Eye (tissue), 1 donor: ENCODE data around the gene C16orf82.
"Not testable (repeated sequence)": the region's sequence is repeated elsewhere in the genome, so short reads cannot be mapped to it uniquely, and the experiment has no call there.

ENCODE experiments used
- DNase-seq: peaks from one replicate; pipeline ENCODE4 v3.0.0-alpha.2; 2015

The C16orf82 gene

DNA sequence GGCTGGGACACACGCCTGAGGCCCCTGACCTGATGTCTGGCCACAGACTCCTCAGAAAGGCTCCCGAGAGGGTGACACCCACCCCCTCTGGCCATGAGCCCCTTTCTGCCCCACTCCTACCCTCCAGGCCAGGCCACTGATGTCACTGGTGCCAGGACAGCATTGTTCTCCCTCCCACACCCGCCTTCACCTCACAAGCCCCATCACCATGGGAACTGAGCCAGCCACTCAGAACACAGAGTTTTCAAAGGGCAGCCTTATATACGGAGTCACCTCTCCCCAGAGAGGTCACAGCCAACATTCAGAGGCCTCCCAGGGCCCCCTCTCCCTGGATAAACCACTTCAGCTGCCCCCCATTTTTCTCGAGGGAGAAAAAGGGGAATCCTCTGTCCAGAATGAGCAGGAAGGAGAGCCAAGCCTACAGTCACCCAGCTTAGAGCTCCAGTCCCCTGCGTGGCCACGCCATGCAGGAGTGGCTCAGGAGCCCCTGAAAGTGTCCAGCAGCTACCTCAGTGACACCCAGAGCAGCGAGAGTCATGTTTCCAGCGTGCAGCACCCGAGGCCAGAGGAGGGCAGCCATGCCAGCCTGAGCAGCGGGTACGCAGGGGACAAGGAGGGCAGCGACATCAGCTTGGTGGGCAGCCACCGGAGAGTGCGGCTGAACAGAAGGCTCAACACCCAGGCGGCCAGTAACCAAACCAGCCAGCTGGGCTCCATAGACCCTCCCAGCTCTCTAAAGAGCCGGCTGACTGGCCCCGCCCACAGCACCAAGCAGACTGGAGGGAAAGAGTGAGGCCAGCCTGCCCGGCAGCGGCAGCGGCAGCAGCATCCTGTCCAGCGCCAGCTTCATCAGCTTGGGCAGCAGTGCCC, at the start of gene C16orf82:
TSS of gene C16orf82 (plus strand) at position 260 of the 870 bp plus-strand sequence.
- peak; percentile 79 for DNase-seq

DNA sequence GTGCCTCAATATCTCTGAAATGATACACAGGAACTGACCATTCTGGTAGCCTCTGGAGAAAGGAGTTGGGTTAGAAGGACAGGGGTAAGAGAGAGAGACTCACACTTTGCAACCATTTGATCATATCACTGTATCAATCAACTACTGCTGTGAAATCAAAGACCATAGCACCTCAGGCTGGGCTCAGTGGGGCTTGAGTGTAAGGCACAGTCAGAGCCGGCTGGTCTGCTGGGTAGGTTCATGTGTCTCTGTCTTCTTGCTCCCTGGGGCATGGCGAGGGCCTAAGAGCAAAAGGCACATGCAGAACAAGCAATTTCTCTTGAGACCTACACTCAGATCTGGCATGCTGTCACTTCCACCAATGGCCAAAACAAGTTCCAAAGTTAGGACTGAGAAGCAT, 46.7 kb upstream of the C16orf82 start:
- no peak for DNase-seq

DNA sequence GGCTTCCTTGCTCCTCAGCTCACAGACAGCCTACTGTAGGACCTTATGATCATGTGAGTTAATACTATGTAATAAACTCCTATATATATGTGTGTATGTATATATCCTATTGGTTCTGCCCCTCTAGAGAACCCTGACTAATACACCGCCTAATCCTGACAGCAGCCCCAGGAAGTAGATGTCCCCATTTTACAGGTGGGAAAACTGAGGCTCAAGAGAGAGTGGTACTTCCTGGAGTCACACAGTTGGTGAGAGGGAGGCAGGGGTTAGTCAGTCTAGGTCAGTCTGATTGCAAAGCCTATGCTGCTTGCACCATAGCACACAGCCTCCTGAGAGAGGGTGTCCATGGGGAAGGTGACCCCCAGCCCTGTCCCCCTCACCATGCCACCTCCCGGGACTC, 42.7 kb upstream of the C16orf82 start:
- DNase-seq: no peak

DNA sequence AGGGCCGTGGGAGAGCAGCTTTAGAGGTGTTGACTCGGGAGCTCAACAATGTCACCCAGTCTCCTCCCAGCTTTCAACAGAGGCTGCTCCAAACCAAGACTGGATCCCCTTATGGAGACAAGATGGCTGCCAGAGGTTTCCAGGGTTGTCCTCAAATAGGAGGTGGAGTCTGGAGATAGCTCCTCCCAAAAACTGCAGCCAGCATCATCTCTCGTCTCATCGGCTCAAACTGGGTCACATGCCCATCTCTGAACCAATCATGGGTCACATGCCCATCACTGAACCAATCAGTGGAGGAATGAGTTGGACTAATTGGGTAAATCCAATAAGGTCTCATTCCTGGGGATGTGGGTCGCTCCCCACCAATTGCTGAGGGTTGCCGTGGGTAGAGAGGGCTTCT, 41.1 kb upstream of the C16orf82 start:
- no peak for DNase-seq

DNA sequence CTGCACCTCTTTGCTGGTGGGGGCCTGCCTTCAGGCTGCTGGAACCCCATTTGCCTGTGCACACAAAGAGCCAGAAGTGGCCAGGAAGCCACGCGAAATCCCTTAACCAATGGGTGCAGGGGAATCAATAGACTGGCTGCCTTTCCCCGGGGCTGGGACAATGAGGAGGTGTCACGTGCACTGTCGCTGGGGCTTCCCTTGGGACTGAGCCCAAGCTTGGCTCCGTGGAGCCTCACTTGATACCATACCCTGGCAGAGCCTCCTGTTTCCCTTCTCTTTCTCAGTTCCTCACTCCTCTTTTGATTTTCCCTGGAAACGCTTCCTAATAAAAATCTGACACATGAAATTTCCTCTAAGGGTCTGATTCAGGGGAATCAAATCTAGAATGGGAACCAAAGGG, 38.8 kb upstream of the C16orf82 start:
- no peak for DNase-seq

DNA sequence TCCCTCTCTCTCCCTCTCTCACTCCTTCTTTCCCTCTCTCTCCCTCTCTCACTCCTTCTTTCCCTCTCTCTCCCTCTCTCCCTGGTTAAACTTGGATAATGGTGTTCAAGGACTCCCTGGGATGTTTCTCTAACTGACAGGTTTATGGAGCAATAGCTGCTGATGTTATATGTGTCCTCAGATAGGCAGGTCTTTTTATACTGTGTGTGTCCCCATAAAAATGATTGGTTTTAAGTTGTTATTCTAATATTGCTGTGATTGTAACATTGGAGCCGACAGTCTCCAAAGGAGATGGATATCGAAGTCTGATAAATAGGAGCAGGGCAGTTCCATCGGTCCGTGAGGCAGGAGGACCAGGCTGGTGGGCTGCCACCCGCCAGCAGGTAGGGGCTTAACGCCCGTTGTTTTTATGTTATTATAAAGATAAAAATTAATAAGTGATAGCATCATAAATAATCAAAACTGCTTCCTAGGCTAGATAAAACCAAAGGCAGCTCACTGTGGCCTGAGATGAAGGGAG, 38.1 kb upstream of the C16orf82 start:
- DNase-seq: no peak

DNA sequence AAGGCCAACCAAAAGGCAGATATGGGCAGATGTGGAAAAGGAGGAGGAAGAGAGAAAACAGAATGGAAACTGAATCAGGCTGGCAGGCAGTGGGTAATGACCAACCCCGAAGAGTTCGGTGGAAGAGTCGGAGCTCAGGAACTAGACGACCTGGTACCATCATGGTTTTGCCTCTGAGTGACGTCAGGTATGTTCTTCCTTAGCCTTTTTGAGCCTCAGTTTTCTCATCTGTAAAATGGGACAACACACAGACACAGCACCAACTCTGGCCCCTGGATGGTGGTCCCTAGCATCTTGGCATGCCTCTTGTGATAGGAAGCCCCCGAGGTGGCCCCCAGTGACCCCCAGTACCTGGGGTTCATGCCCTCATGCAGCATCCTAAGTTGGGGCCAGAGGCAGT, 37.2 kb upstream of the C16orf82 start:
- DNase-seq: no peak

DNA sequence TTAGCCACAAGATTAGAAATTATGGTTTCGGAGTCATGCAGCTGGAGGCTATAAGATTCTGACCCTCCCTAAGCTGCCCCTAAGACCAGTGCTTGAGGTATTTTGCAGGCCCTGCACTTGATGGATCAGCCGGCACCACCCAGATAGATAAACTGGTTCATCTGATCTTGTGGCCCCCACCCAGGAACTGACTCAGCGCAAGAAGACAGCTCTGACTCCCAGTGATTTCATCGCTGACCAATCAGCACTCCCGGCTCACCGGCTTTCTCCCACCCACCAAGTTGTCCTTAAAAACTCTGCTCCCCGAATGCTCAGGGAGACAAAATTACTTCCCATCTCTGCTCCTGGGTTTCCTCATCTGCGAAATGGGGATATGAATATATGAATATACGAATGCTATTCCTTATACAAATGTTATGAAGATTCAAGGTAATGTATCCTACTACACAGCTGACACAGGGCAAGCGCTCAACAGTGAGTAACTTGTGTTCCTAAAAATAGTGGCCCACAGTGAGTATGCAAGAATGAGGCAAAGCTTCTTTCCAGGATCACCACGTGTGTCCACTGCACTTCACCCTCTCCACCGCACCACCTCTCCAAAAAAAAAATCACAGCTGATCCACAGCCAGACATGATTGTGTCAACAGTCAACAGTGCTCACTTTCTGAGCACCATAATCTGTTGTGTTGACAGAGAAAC, 33.3 kb upstream of the C16orf82 start:
- no peak for DNase-seq

DNA sequence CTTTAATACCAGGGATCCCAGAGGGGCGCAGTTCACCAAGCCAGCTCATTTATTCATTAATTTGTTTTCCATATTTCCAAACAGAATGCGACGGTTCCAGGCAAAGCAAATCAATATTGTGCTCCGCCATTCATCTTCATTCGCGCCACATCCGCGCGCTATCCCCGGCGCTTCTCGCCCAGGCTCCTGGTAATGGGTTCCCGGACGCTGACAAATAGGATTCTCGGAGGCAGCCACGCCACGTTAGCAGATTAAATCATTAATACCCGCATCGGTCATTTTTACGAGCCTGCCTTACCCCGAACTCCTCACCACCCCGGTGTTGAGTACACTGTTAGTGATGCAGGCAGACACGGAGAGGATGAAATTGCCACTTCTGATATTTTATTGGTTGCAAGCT, 26.0 kb upstream of the C16orf82 start:
- DNase-seq: no peak

DNA sequence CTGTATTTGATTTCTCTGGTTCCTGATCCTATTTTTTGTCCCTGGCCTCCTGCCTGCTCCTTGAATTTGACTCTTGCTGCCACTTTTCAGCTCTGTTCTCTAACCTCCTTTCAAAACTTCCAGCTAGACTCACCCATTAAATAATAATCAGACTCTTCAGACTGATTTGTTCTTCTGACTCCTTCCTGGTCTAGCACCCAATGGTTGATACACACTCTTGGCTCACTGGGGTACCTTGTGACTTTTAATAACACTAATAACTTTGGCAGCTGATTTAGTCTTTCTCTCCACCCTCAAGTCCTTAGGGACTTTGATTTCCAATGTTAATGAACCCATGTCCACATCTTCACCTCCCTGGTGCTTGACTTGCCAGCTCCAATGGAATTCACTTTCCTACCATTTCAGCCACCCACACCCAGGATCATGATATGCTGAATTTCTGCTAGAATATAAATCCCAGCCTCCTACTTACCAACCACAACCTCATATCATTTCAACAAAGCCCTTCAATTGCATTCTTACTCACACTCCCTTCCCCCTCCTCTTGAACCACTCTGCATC, 19.7 kb upstream of the C16orf82 start:
- DNase-seq: no peak

DNA sequence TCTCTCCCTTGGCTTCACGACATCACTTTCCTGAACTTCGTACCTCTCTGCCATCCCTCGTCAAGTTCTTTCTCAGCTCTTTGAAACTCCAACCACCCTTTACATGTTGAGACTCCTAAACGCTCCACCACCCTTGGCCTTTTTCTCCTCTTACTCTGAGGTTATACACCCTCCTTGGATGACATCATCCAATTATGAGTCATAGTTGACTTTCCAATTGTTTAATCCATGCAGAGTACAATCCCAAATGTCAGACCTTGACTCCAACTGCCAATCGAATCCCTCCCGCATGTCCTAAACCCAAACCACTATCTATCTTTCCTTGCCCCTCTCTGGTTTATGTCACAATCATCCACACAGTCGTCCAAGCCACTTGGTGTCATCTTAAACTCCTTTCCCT, 18.4 kb upstream of the C16orf82 start:
- no peak for DNase-seq

DNA sequence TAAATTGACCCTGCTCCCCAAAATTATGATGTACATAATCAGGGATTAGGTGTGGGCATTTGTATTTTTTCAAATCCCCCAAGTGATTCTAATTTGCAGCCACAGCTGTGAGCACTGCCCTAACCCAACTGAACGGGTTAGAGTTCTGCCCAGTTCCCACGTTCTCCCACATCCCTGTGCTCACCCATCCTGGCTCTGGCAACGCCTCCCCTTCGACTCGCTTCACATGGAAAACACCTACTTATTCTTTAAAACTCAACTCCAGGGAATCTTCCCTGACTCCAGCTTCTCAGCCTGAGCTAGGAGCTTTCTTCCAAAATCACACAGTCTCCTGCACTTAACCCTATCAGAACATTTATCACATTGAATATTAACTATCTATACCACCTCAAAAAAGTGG, 17.6 kb upstream of the C16orf82 start:
- DNase-seq: no peak

DNA sequence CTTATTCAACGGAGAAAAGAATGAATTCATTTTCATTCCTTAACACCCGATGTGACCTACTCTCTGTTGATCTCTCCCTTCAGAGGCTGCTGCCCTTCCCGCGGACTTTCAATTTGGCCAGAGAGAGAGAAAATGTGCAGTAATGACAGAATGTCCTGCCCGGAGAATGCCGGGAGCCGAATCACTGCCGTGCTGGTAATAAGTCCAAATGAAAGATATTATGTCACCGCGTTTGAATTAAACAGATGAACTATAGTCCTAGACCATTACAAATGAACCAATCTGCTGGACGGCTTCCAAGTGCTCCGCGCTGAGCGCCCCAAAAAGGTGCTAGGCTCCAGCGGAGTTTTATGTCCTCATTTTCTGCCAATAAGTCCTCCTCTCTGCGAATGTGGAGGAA, 14.7 kb upstream of the C16orf82 start:
- DNase-seq: peak; percentile 18

DNA sequence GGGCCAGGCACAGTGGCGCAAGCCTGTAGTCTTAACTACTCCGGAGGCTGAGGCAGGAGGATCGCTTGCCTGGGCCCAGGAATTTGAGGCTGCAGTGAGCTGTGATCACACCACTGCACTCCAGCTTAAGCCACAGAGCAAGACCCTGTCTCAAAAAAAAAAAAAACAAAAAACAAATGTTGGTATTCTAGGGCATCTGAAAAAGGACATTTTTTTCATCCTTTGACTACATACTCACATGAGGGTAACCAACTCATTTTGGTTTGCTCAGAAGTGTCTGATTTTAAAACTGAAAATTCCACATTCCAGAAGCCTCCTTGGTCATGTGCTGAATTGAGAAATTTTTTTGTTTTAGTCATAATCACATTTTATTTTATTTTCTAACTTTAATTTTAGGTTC, 12.7 kb upstream of the C16orf82 start:
- no peak for DNase-seq

DNA sequence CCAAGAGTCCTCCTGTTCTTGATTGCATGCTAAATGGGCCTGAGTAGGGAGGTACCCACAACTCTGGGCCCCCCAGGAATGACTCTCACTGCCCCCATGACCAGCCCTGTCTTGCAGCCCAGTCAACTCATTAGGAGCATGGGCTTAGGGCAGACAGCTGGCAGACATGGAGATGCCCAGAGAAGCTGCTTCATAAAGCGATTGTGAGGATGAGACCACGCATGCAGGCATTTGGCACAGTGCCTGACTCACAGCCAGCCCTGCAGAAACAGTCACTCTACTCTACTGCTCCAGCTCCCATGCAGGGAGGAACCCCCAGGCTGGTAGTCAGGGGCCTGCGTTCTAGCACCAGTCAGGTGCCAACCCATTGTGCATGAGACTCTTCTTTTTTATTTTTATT, 8.4 kb upstream of the C16orf82 start:
- no peak for DNase-seq

DNA sequence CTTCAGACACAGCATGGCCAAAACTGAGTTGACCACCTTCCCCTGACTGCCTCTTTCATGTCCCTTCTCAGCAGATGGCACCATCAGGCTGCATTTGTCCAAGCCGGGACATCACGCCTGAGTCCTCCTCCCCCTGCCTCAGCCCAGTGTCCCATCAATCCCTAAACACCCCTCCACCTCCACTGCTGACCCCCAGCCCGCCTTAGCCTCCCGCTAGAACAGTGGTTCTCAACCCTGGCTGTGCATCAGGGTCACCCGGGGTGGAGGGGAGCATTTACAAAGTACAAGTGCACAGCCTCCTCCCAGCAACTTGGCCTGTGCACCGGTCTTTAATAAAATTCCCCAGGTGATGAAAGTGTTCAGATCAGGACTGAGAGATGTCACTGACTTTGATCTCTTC, 4.0 kb downstream of the C16orf82 start:
- DNase-seq: no peak

DNA sequence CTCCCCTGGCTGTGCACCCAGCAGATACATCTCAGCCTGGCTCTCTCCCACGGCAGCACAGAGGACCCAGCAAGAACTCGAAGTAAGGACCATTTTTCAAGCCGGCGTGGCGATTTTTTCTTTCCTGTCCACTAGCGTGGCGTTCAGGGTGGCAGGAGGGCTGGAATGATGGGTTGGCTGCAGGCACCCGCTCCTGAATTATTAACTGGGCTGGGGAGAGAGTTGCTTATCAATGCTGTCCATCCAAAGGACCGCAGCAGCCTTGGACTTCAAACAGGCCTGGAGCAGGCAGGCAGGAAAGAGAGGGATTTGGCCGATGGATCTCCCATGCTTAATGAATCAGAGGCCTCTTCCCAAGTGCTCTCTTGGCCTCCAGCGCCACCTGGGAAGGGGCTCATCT, 7.0 kb downstream of the C16orf82 start:
- no peak for DNase-seq

DNA sequence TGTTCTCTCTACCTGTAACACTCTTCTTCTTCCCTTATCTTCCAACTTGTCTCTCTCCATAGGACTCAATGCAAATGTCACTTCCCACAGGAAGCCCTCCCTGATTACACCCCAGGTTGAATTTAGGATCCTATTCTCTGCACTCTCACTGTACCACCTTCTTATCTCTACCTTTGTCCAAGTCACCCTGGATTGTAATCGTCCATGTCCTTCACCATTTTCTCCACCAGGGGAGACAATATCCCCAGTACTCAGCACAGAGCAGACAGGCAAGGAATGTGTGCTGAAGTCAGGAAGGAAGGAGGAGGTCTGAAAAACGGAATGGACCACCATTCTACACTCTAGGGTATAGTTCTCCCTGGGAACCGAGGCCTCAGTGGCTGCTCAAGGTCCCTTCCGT, 14.2 kb downstream of the C16orf82 start:
- peak; percentile 32 for DNase-seq

DNA sequence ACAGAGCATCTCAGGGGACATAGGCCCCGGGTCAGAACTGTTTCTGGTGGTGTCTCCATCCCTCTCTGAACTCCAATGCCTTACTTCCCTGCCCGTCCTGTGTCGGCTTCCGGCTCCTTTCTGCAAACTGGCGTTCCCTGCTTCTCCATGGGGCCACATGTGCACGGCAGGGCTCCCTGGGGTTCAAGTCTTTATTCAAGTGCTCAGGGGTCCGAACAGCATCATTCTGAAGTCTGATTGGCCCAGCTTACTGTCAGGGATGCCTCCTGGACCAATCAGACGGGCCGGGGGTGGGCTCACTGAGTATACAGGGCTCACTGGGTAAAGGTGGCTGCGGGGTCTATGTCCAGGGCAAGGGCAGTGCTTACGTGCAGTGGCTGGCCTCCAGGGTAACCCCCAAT, 17.1 kb downstream of the C16orf82 start:
- peak; percentile 82 for DNase-seq

DNA sequence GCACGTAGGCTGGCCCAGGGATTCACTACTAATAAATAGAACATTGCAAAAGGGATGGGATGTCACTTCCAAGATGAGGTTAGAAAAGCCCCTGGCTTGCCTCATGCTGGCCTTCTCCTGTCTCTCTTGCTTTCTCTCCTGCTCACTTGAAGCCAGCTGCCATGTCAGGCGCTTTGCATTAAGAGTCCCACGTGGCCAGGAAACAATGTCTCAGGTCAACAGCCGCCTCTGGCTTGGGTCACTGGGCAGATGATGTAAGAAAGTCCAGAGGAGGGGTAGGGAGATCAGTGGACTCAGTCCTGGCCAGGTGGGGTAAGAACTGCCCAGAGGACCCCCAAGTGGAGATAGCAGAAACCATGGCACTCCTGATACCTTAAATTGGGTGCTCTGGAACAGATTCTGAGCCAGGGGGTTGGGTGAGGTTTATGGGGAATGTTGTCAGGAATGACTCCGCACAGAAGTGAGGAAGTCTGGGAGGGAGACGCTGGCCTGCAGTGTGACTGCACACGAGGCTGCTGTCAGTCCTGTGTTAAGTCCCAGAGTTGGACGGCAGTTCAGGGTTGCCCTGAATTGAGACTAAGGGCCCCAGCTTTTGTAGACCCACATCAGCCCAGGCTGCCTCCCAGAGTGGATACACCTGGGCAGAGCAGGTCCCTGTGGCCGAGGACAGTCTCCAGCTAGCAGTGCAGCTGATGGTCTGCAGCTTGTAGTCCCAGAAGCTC, 17.7 kb downstream of the C16orf82 start:
- DNase-seq: peak; percentile 85

DNA sequence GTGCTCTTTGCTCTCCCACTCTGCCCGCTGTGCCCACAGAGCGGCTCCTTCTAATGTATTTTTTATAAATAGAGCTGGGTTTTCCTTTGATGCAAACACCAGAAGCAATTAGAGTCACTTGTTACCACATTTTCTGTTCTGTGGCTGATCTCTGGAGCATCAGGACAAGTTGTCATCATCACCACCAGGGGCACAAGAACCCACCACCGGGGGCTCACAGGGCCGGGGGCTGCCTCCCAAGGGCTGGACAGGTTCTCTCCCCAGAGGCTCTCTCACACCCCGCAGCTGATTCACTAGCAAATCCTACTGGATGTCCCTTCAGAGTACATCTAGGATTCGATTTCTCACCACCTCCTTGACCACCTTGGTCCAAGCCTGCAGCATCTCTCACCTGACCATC, 18.5 kb downstream of the C16orf82 start:
- peak; percentile 37 for DNase-seq

DNA sequence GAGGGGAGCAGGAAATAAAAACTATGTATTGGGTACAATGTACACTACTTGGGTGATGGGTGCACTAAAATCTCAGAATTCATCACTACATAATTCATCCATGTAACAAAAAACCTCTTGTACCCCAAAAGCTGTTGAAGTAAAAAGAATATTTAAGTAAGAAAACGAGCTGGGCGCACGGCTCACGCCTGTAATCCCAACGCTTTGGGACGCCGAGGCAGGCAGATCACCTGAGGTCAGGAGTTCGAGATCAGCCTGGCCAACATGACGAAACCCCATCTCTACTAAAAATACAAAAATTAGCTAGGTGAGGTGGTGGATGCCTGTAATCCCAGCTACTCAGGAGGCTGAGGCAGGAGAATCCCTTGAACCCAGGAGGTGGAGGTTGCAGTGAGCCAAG, 19.3 kb downstream of the C16orf82 start:
- not testable (repeated sequence) for DNase-seq

DNA sequence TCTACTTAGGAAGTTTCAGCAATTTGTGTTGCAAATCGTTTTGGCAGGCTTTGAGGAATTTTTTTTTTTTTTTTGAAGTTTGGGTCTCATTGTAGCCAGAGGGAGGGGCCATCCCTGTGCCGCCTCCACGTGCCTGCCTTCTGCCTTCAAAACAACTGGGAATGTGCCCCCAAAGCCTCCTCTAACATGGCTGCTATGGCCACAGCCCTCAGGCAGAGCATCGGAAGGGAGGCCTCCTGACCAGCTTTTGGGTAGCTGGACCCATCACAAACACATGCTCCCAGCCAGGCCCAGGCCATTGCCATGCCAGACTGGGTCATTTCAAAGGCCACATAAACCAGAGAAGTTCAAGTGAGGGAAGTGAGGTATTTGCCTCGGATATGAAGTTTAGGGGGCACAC, 21.5 kb downstream of the C16orf82 start:
- no peak for DNase-seq
